ENCODE data around the gene C1GALT1. TPM values are rescaled to one million over a fixed set of nuclear protein-coding genes. Genes with fewer than 3 reads are reported as not detected.

Gene C1GALT1
- total and polyA plus RNA-seq, 9 of the 15 experiments (the other 6 are each of a cell fraction or from before 2014, with no cell fraction given): 5.0 to 33.2 (median 24.1) TPM

- H3K27me3 ChIP-seq (ENCODE audit: control insufficient read depth in 2 of 2, insufficient read depth in 2 of 2, low read length in 2 of 2): no peaks in the 10 kb centered on the region
- H3K9me3 ChIP-seq (replicated peaks; ENCODE audit: control insufficient read depth, insufficient read depth, low read depth, low read length): peaks cover 4% of the 10 kb centered on the region; the same call in 1 of the 2 replicates
- H3K27ac ChIP-seq (ENCODE audit: extremely low read depth, low read depth, low read length): no peak overlapping the region
- H3K9me1 ChIP-seq (ENCODE audit: control insufficient read depth, insufficient read depth, low read length): no peaks in the 10 kb centered on the region
- no peaks in the 10 kb centered on the region for H4K20me1 ChIP-seq (replicated peaks; ENCODE audit: control insufficient read depth, insufficient read depth, low read length)
- FAIRE-seq: no peak
- H2AFZ ChIP-seq (ENCODE audit: low read depth, low read length): peak overlapping the region; percentile 49; the same call in 1 of the 2 replicates
- BruUV-seq (replicated peaks): no TSS peak
- H3K9ac ChIP-seq (ENCODE audit: insufficient read depth in 1 of 2, low read depth in 2 of 2, low read length in 2 of 2): no peak overlapping the region
- TF ChIP-seq ZFP91 (CRISPR knock-in tag; IDR thresholded peaks at IDR 0.05) (peak; percentile 58; the same call in 1 of the 2 replicates), ZNF512 (tag; IDR thresholded peaks at IDR 0.05) (no peak), FOXJ3 (CRISPR knock-in tag; IDR thresholded peaks at IDR 0.05) (no peak), EZH2 (IDR thresholded peaks at IDR 0.05; ENCODE audit: borderline replicate concordance, low read depth, low read length) (no peak), VEZF1 (CRISPR knock-in tag; IDR thresholded peaks at IDR 0.05) (peak; percentile 33; the same call in 1 of the 2 replicates), SLC30A9 (CRISPR knock-in tag; IDR thresholded peaks at IDR 0.05) (no peak), HMGXB4 (CRISPR knock-in tag; IDR thresholded peaks at IDR 0.05) (no peak), HDAC6 (IDR thresholded peaks at IDR 0.05; ENCODE audit: low read depth, low read length) (no peak)
- ChIA-PET POLR2A (no interaction called here), CTCF (ENCODE audit: low intra/inter-chr PET ratio) (no interaction called here)
- WGBS (ENCODE audit: insufficient coverage, low coverage, missing lambda C conversion rate): no CpG with 5 or more reads among the region's 1 CpG
- peaks cover 4 to 15% of the 10 kb centered on the region in 2 experiments; a peak in 3 of 5 replicates for H3K4me1 ChIP-seq (replicated peaks in 1 of 2; ENCODE audit: control insufficient read depth in 2 of 2, insufficient read depth in 2 of 2, low read length in 2 of 2)
- in situ Hi-C loops (cut with MboI): no loop called here
- H3K36me3 ChIP-seq (ENCODE audit: control insufficient read depth, insufficient read depth, low read length): no peaks in the 10 kb centered on the region
- DNase-seq (ENCODE audit: extremely low read depth in 1 of 4, low spot score in 3 of 4): no peak
- intact Hi-C loops (cut with micrococcal nuclease): no loop called here
- H3K4me2 ChIP-seq (ENCODE audit: insufficient read depth, low read length): no peak overlapping the region
- no peaks in the 10 kb centered on the region for H3K79me2 ChIP-seq (ENCODE audit: control insufficient read depth, insufficient read depth, low read length)
- H3K4me3 ChIP-seq: no peak overlapping the region
- ATAC-seq: peak; percentile 59; the same call in 2 of the 3 replicates
Observed at GRCh38 chr7:7151865-7152264, 30.5 kb upstream of the C1GALT1 start.

Measured in K562 (cell line).